ENCODE results near the gene RBFOX1. TPM values are rescaled to one million over a fixed set of nuclear protein-coding genes. Genes with fewer than 3 reads are reported as not detected.

RBFOX1 gene
- total RNA-seq, 4 donors from 2014 or later = 0.08 to 0.32 TPM; not detected in 2

GRCh38 chr16:7377231-7377630 lies 44.6 kb downstream of the RBFOX1 start:
- Histone ChIP-seq H3K4me3 (no peak overlapping the region), H3K4me1 (no peaks in the 10 kb centered on the region), H3K9me3 (no peaks in the 10 kb centered on the region), H3K36me3 (no peaks in the 10 kb centered on the region), H3K27ac (no peak overlapping the region), H3K27me3 (no peaks in the 10 kb centered on the region)
- whole genome bisulfite sequencing = 68% methylated on average over 5 of the region's 5 CpGs
- TF ChIP-seq POLR2A (IDR thresholded peaks at IDR 0.05) (no peak), EP300 (IDR thresholded peaks at IDR 0.05) (no peak)
- DNase-seq (ENCODE audit: low spot score in 2 of 2) = no peak

GRCh38 chr16:7378024-7378695 lies 45.5 kb downstream of the RBFOX1 start:
- DNase-seq (ENCODE audit: low spot score in 2 of 2) = no peak
- peaks cover 3% of the 10 kb centered on the region for H3K27me3 ChIP-seq
- TF ChIP-seq EP300 (IDR thresholded peaks at IDR 0.05) = no peak
- no peak for TF ChIP-seq POLR2AphosphoS5 (IDR thresholded peaks at IDR 0.05)
- no peak for TF ChIP-seq CTCF (IDR thresholded peaks at IDR 0.05)
- no peak for TF ChIP-seq POLR2A (IDR thresholded peaks at IDR 0.05)
- 55% methylated on average over 16 of the region's 16 CpGs for WGBS
- H3K4me1 ChIP-seq = no peaks in the 10 kb centered on the region
- H3K9me3 ChIP-seq = no peaks in the 10 kb centered on the region
- H3K4me3 ChIP-seq = no peak overlapping the region
- H3K27ac ChIP-seq = no peak overlapping the region
- H3K36me3 ChIP-seq = no peaks in the 10 kb centered on the region

- H3K27me3 ChIP-seq = peaks cover 3% of the 10 kb centered on the region
- DNase-seq (ENCODE audit: low spot score in 2 of 2) = no peak
- no peaks in the 10 kb centered on the region for H3K36me3 ChIP-seq
- no peak overlapping the region for H3K27ac ChIP-seq
- TF ChIP-seq CTCF (IDR thresholded peaks at IDR 0.05) = no peak
- no peak for TF ChIP-seq POLR2AphosphoS5 (IDR thresholded peaks at IDR 0.05)
- TF ChIP-seq EP300 (IDR thresholded peaks at IDR 0.05) = no peak
- TF ChIP-seq POLR2A (IDR thresholded peaks at IDR 0.05) = no peak
- no peak overlapping the region for H3K4me3 ChIP-seq
- H3K9me3 ChIP-seq = no peaks in the 10 kb centered on the region
- 70% methylated on average over 5 of the region's 5 CpGs for WGBS
- H3K4me1 ChIP-seq = no peaks in the 10 kb centered on the region
These were observed 47.8 kb downstream of the RBFOX1 start for GRCh38 chr16:7380441-7380840.

GRCh38 chr16:7380911-7381310 lies 48.3 kb downstream of the RBFOX1 start:
- H3K9me3 ChIP-seq = no peaks in the 10 kb centered on the region
- H3K36me3 ChIP-seq = no peaks in the 10 kb centered on the region
- H3K27me3 ChIP-seq = peaks cover 3% of the 10 kb centered on the region
- no peak overlapping the region for H3K27ac ChIP-seq
- WGBS = 79% methylated on average over 3 of the region's 3 CpGs
- DNase-seq (ENCODE audit: low spot score in 2 of 2) = no peak
- no peak for TF ChIP-seq POLR2A (IDR thresholded peaks at IDR 0.05)
- H3K4me3 ChIP-seq = no peak overlapping the region
- H3K4me1 ChIP-seq = no peaks in the 10 kb centered on the region

GRCh38 chr16:7381671-7382070 lies 49.0 kb downstream of the RBFOX1 start:
- H3K36me3 ChIP-seq = no peaks in the 10 kb centered on the region
- H3K27ac ChIP-seq = no peak overlapping the region
- H3K27me3 ChIP-seq = peaks cover 3% of the 10 kb centered on the region
- DNase-seq (ENCODE audit: low spot score in 2 of 2) = no peak
- WGBS = 89% methylated on average over 6 of the region's 6 CpGs
- no peak overlapping the region for H3K4me3 ChIP-seq
- H3K4me1 ChIP-seq = no peaks in the 10 kb centered on the region
- no peaks in the 10 kb centered on the region for H3K9me3 ChIP-seq
- TF ChIP-seq POLR2A (IDR thresholded peaks at IDR 0.05) (no peak), EP300 (IDR thresholded peaks at IDR 0.05) (no peak), CTCF (IDR thresholded peaks at IDR 0.05) (no peak), POLR2AphosphoS5 (IDR thresholded peaks at IDR 0.05) (no peak)

GRCh38 chr16:7382521-7382920 lies 49.9 kb downstream of the RBFOX1 start:
- 82% methylated on average over 6 of the region's 6 CpGs for WGBS
- no peak for TF ChIP-seq EP300 (IDR thresholded peaks at IDR 0.05)
- no peak for TF ChIP-seq CTCF (IDR thresholded peaks at IDR 0.05)
- TF ChIP-seq POLR2AphosphoS5 (IDR thresholded peaks at IDR 0.05) = no peak
- TF ChIP-seq POLR2A (IDR thresholded peaks at IDR 0.05) = no peak
- Histone ChIP-seq H3K4me1 (no peaks in the 10 kb centered on the region), H3K27ac (no peak overlapping the region), H3K27me3 (peaks cover 3% of the 10 kb centered on the region), H3K9me3 (no peaks in the 10 kb centered on the region), H3K36me3 (no peaks in the 10 kb centered on the region), H3K4me3 (no peak overlapping the region)
- DNase-seq (ENCODE audit: low spot score in 2 of 2) = no peak
